GM19452 (cell line): ENCODE measurements around the gene DCAF5.

Source experiments
- ATAC-seq: cut with Tn5 transposase; IDR thresholded peaks from one replicate; pipeline ENCODE4 v1.9.1; 2021; ENCODE audit not compliant: unreplicated experiment

The DCAF5 gene

GRCh38 chr14:69142101-69142500 lies 10.8 kb downstream of the DCAF5 start:
- no peak for ATAC-seq

GRCh38 chr14:69141550-69141949 lies 11.4 kb downstream of the DCAF5 start:
- no peak for ATAC-seq

GRCh38 chr14:69139743-69140142 lies 13.2 kb downstream of the DCAF5 start:
- ATAC-seq: no peak

GRCh38 chr14:69137843-69138535 lies 14.9 kb downstream of the DCAF5 start:
- no peak for ATAC-seq

GRCh38 chr14:69137416-69137815 lies 15.5 kb downstream of the DCAF5 start:
- ATAC-seq: no peak

GRCh38 chr14:69135133-69135532 lies 17.8 kb downstream of the DCAF5 start:
- ATAC-seq: no peak

GRCh38 chr14:69133206-69134125 lies 19.5 kb downstream of the DCAF5 start:
- no peak for ATAC-seq

- ATAC-seq: no peak
These were observed 20.3 kb downstream of the DCAF5 start for GRCh38 chr14:69132513-69133181.

- no peak for ATAC-seq
These were observed 21.7 kb downstream of the DCAF5 start for GRCh38 chr14:69131176-69131575.

GRCh38 chr14:69129264-69129880 lies 23.5 kb downstream of the DCAF5 start:
- ATAC-seq: peak; percentile 63

- ATAC-seq: no peak
These were observed 34.6 kb downstream of the DCAF5 start for GRCh38 chr14:69118305-69118704.

- ATAC-seq: no peak
These were observed 35.7 kb downstream of the DCAF5 start for GRCh38 chr14:69117020-69117767.

GRCh38 chr14:69115407-69116185 lies 37.3 kb downstream of the DCAF5 start:
- ATAC-seq: no peak

- no peak for ATAC-seq
These were observed 38.2 kb downstream of the DCAF5 start for GRCh38 chr14:69114763-69115162.

- no peak for ATAC-seq
These were observed 44.6 kb downstream of the DCAF5 start for GRCh38 chr14:69108358-69108757.

GRCh38 chr14:69107407-69108003 lies 45.4 kb downstream of the DCAF5 start:
- ATAC-seq: no peak

GRCh38 chr14:69106451-69106850 lies 46.5 kb downstream of the DCAF5 start:
- ATAC-seq: no peak

- no peak for ATAC-seq
These were observed 47.6 kb downstream of the DCAF5 start for GRCh38 chr14:69105326-69105725.

GRCh38 chr14:69101331-69101826 lies 51.5 kb downstream of the DCAF5 start:
- ATAC-seq: no peak
